ENCODE measurements around the gene ELP6. TPM values are rescaled to one million over a fixed set of nuclear protein-coding genes. Genes with fewer than 3 reads are reported as not detected.

Gene ELP6
- total and polyA plus RNA-seq, 9 of the 15 experiments (the other 6 are each of a cell fraction or from before 2014, with no cell fraction given), result 76.9 to 198 (median 83.3) TPM

- Histone ChIP-seq H3K9me1 (ENCODE audit: control insufficient read depth, insufficient read depth, low read length) (peaks cover 3% of the 10 kb centered on the region), H3K4me1 (replicated peaks in 1 of 2; ENCODE audit: control insufficient read depth in 2 of 2, insufficient read depth in 2 of 2, low read length in 2 of 2) (peaks cover 27 to 37% of the 10 kb centered on the region in 2 experiments), H3K4me2 (ENCODE audit: insufficient read depth, low read length) (peak overlapping the region; percentile 95), H4K20me1 (replicated peaks; ENCODE audit: control insufficient read depth, insufficient read depth, low read length) (no peaks in the 10 kb centered on the region), H2AFZ (ENCODE audit: low read depth, low read length) (peak overlapping the region; percentile 100), H3K9me3 (replicated peaks; ENCODE audit: control insufficient read depth, insufficient read depth, low read depth, low read length) (no peaks in the 10 kb centered on the region), H3K36me3 (ENCODE audit: control insufficient read depth, insufficient read depth, low read length) (peaks cover 43% of the 10 kb centered on the region), H3K4me3 (peak overlapping the region; percentile 58), H3K27me3 (ENCODE audit: control insufficient read depth in 2 of 2, insufficient read depth in 2 of 2, low read length in 2 of 2) (no peaks in the 10 kb centered on the region), H3K27ac (ENCODE audit: extremely low read depth, low read depth, low read length) (peak overlapping the region; percentile 95), H3K79me2 (ENCODE audit: control insufficient read depth, insufficient read depth, low read length) (peaks cover 36% of the 10 kb centered on the region), H3K9ac (ENCODE audit: insufficient read depth in 1 of 2, low read depth in 2 of 2, low read length in 2 of 2) (peak overlapping the region; percentile 80 to 97)
- peak; percentile 35 to 54 (median 54) for DNase-seq (ENCODE audit: extremely low read depth in 1 of 4, low spot score in 3 of 4)
- intact Hi-C loops (cut with micrococcal nuclease), result loop anchor here (1.0 kb wide), 2 partner anchors 33 to 91 kb away; no protein-coding TSS in a partner anchor
- 3% methylated on average over 34 of the region's 36 CpGs for WGBS (ENCODE audit: insufficient coverage, low coverage, missing lambda C conversion rate)
- CTCF ChIA-PET (ENCODE audit: low intra/inter-chr PET ratio), result interaction anchor here (0.6 to 1.1 kb wide), 3 partner anchors 37 to 73 kb away, joined by 3 read pairs; partner anchors contain the start of gene SCAP
- peak; percentile 31 for ATAC-seq
- in situ Hi-C loops (cut with MboI), result loop anchor here (5.0 kb wide), 1 partner anchor 90 kb away; no protein-coding TSS in a partner anchor
- FAIRE-seq, result no peak
- POLR2A ChIA-PET, result interaction anchor here (0.7 to 2.8 kb wide), 9 partner anchors 9 to 106 kb away, joined by 3 to 12 read pairs (median 4); no protein-coding TSS in a partner anchor
- BruUV-seq (replicated peaks), result TSS peak; percentile 68
- TF ChIP-seq, protein P1, sequence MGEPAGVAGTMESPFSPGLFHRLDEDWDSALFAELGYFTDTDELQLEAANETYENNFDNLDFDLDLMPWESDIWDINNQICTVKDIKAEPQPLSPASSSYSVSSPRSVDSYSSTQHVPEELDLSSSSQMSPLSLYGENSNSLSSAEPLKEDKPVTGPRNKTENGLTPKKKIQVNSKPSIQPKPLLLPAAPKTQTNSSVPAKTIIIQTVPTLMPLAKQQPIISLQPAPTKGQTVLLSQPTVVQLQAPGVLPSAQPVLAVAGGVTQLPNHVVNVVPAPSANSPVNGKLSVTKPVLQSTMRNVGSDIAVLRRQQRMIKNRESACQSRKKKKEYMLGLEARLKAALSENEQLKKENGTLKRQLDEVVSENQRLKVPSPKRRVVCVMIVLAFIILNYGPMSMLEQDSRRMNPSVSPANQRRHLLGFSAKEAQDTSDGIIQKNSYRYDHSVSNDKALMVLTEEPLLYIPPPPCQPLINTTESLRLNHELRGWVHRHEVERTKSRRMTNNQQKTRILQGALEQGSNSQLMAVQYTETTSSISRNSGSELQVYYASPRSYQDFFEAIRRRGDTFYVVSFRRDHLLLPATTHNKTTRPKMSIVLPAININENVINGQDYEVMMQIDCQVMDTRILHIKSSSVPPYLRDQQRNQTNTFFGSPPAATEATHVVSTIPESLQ (CRISPR knock-in tag; IDR thresholded peaks at IDR 0.05), result 0 out of 2 replicates have a peak, but pooled peaks have one; percentile 54
- TF ChIP-seq HLTF (IDR thresholded peaks at IDR 0.05) (peak; percentile 70; the same call in 1 of the 2 replicates), ZNF384 (IDR thresholded peaks at IDR 0.05; ENCODE audit: low read depth, low read length) (peak; percentile 83), E2F6 (IDR thresholded peaks at IDR 0.05; ENCODE audit: borderline replicate concordance in 1 of 2, extremely low read depth in 1 of 2, insufficient read depth in 1 of 2, insufficient read length in 1 of 2, low read depth in 1 of 2, low read length in 1 of 2, poor library complexity in 1 of 2, severe bottlenecking in 1 of 2) (peak in 1 of 2 experiments; percentile 13), MLLT1 (IDR thresholded peaks at IDR 0.05) (peak; percentile 56 to 82; a peak in 3 of 4 replicates), FOXP1 (CRISPR knock-in tag; IDR thresholded peaks at IDR 0.05) (peak; percentile 72), SPI1 (IDR thresholded peaks at IDR 0.05; ENCODE audit: borderline replicate concordance, low read depth, low read length) (no peak), AFF1 (IDR thresholded peaks at IDR 0.05; ENCODE audit: low read depth in 1 of 2, partially characterized antibody in 2 of 2) (peak in 1 of 2 experiments; percentile 15)
- TF ChIP-seq, protein P2, sequence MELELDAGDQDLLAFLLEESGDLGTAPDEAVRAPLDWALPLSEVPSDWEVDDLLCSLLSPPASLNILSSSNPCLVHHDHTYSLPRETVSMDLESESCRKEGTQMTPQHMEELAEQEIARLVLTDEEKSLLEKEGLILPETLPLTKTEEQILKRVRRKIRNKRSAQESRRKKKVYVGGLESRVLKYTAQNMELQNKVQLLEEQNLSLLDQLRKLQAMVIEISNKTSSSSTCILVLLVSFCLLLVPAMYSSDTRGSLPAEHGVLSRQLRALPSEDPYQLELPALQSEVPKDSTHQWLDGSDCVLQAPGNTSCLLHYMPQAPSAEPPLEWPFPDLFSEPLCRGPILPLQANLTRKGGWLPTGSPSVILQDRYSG (tag; conservative IDR thresholded peaks at IDR 0.05; ENCODE audit: low read depth), result no peak
Measured at GRCh38 chr3:47512416-47513124, 942 bp downstream of the ELP6 start.
